HCT116 (cell line): ENCODE data around the gene CYP3A4. TPM values are rescaled to one million over a fixed set of nuclear protein-coding genes. Genes with fewer than 3 reads are reported as not detected.

ENCODE experiments used
- ATAC-seq: fragments of 200-7000 bp; cut with Tn5 transposase; 2 replicates; pipeline ENCODE4 v1.9.1; 2020; ENCODE audit warnings: mild to moderate bottlenecking, moderate library complexity
- BruUV-seq: library from RNA; stranded (reverse); fragments of 400-500 nt; replicated peaks from 2 replicates; lab custom pipeline; 2021; lab: Mats Ljungman, UMichigan
- CTCF ChIA-PET: fragments of 300-600 bp; sonication (Branson Sonifier 250); formaldehyde crosslinking; loops from one replicate; lab custom pipeline; 2021; ENCODE audit warnings: antibody characterized with exemption; lab: Charles Lee
- POLR2A ChIA-PET: fragments of 300-600, 350-600 bp; sonication (Branson Sonifier 250); formaldehyde crosslinking; loops from one replicate; lab custom pipeline; 2021; ENCODE audit warnings: antibody characterized with exemption; lab: Charles Lee
- RAD21 ChIA-PET, 2 experiments: fragments of 300-600 bp; sonication (Branson Sonifier 250); formaldehyde crosslinking; loops; one replicate each; lab custom pipeline; 2023; ENCODE audit warnings: low total read pairs in 2 of 2; ENCODE audit not compliant: uncharacterized antibody in 2 of 2, unreplicated experiment in 2 of 2, low non-redundant PET in 1 of 2; lab: Charles Lee
- DNase-seq: peaks from one replicate; pipeline ENCODE4 v3.0.0-alpha.2; 2010; ENCODE audit warnings: low read depth, low spot score
- H2AFZ ChIP-seq: fragments of 200-600 bp; shearing (Covaris generic), sonication (generic); 2 replicates; pipeline ENCODE4 v1.6.1; 2017; ENCODE audit warnings: low read depth, mixed run types, mixed read lengths, antibody characterized with exemption, low read length; ENCODE audit not compliant: poor library complexity, severe bottlenecking
- H3K27ac ChIP-seq: 2 replicates; pipeline ENCODE4 v1.5.1; 2012; ENCODE audit warnings: low read depth, low read length
- H3K27me3 ChIP-seq: fragments of 200-600 bp; sonication (generic); 2 replicates; pipeline ENCODE4 v1.6.1; 2016; ENCODE audit warnings: mixed run types, low read length, mixed read lengths; ENCODE audit not compliant: insufficient read depth
- H3K36me3 ChIP-seq, 2 experiments: fragments of 200-500 bp in 1 of 2; fragments of 200-600 bp in 1 of 2; sonication (Bioruptor generic) in 1 of 2; sonication (generic) in 1 of 2; 2 replicates each; pipeline versions ENCODE4 v1.5.1 to v1.6.1; 2014 to 2016; ENCODE audit warnings: low read length in 2 of 2, inconsistent platforms in 1 of 2, mixed read lengths in 1 of 2, mixed run types in 1 of 2; ENCODE audit not compliant: insufficient read depth in 2 of 2, control insufficient read depth in 1 of 2
- H3K4me1 ChIP-seq, 2 experiments: fragments of 200-600 bp in 1 of 2; sonication (generic) in 1 of 2; 2 replicates each; pipeline versions ENCODE4 v1.5.1 to v1.6.1; 2012 to 2017; ENCODE audit warnings: low read length in 2 of 2, inconsistent platforms in 1 of 2, mild to moderate bottlenecking in 1 of 2, mixed read lengths in 1 of 2, mixed run types in 1 of 2, moderate library complexity in 1 of 2; ENCODE audit not compliant: insufficient read depth in 2 of 2, control insufficient read depth in 1 of 2
- H3K4me2 ChIP-seq: fragments of 200-600 bp; sonication (generic); 2 replicates; pipeline ENCODE4 v1.6.1; 2017; ENCODE audit warnings: mixed run types, low read length, mixed read lengths
- H3K4me3 ChIP-seq, 2 experiments: fragments of 200-600 bp in 1 of 2; sonication (generic) in 1 of 2; replicated peaks in 1 of 2; 2 replicates each; pipeline ENCODE4 v1.5.1; 2011 to 2016; ENCODE audit warnings: low read length in 2 of 2, control low read depth in 1 of 2, low read depth in 1 of 2, mild to moderate bottlenecking in 1 of 2, mixed read lengths in 1 of 2, mixed run types in 1 of 2
- H3K79me2 ChIP-seq: fragments of 200-600 bp; sonication (generic); 2 replicates; pipeline ENCODE4 v1.6.1; 2017; ENCODE audit warnings: mild to moderate bottlenecking, mixed run types, low read length, moderate library complexity, mixed read lengths; ENCODE audit not compliant: insufficient read depth
- H3K9ac ChIP-seq: fragments of 200-600 bp; sonication (generic); 2 replicates; pipeline ENCODE4 v1.6.1; 2016; ENCODE audit warnings: low read length, mixed read lengths
- H3K9me2 ChIP-seq: fragments of 200-600 bp; sonication (generic), shearing (Covaris generic); 2 replicates; pipeline ENCODE4 v1.6.1; 2017; ENCODE audit warnings: mixed run types, mild to moderate bottlenecking, moderate library complexity; ENCODE audit not compliant: insufficient read depth
- H3K9me3 ChIP-seq, 2 experiments: fragments of 200-500 bp in 1 of 2; fragments of 200-600 bp in 1 of 2; sonication (Bioruptor generic) in 1 of 2; sonication (generic) in 1 of 2; 2 replicates each; pipeline ENCODE4 v1.6.1; 2014 to 2017; ENCODE audit warnings: low read length in 2 of 2, mixed read lengths in 2 of 2, inconsistent platforms in 1 of 2, low read depth in 1 of 2, mild to moderate bottlenecking in 1 of 2, mixed run types in 1 of 2, moderate library complexity in 1 of 2; ENCODE audit not compliant: control insufficient read depth in 1 of 2, insufficient read depth in 1 of 2
- H4K20me1 ChIP-seq: fragments of 200-600 bp; sonication (generic), shearing (Covaris generic); 2 replicates; pipeline ENCODE4 v1.6.1; 2017; ENCODE audit warnings: mixed run types, mild to moderate bottlenecking, moderate library complexity; ENCODE audit not compliant: insufficient read depth
- ATF3 ChIP-seq: IDR thresholded peaks from 2 replicates; pipeline ENCODE4 v1.6.1; 2012
- CBX3 ChIP-seq: IDR thresholded peaks from 2 replicates; pipeline ENCODE4 v1.6.1; 2012; ENCODE audit warnings: low read depth
- CEBPB ChIP-seq: IDR thresholded peaks from 2 replicates; pipeline ENCODE4 v1.6.1; 2012; ENCODE audit warnings: low read depth
- CTCF ChIP-seq, 3 experiments: fragments of 200-600 bp in 1 of 3; sonication (generic) in 1 of 3; IDR thresholded peaks in 2 of 3; conservative IDR thresholded peaks in 1 of 3; 2 replicates each; pipeline ENCODE4 v1.5.1; 2012 to 2017; ENCODE audit warnings: low read depth in 2 of 3, low read length in 2 of 3, antibody characterized with exemption in 1 of 3, borderline replicate concordance in 1 of 3, control low read depth in 1 of 3, mild to moderate bottlenecking in 1 of 3, mixed read lengths in 1 of 3, mixed run types in 1 of 3, moderate library complexity in 1 of 3; ENCODE audit not compliant: insufficient read depth in 1 of 3
- EGR1 ChIP-seq: IDR thresholded peaks from 2 replicates; pipeline ENCODE4 v1.6.1; 2012; ENCODE audit warnings: low read depth
- EZH2phosphoT487 ChIP-seq: fragments of 200-600 bp; IDR thresholded peaks from 2 replicates; pipeline ENCODE4 v1.6.1; 2018; ENCODE audit warnings: antibody characterized with exemption, borderline replicate concordance
- FOSL1 ChIP-seq: IDR thresholded peaks from 2 replicates; pipeline ENCODE4 v1.6.1; 2012; ENCODE audit warnings: low read depth
- JUND ChIP-seq: IDR thresholded peaks from 2 replicates; pipeline ENCODE4 v1.6.1; 2012
- RAD21 ChIP-seq: IDR thresholded peaks from 2 replicates; pipeline ENCODE4 v1.6.1; 2012; ENCODE audit warnings: low read depth, mild to moderate bottlenecking
- REST ChIP-seq: IDR thresholded peaks from 2 replicates; pipeline ENCODE4 v1.6.1; 2012; ENCODE audit warnings: low read depth
- SP1 ChIP-seq: IDR thresholded peaks from 2 replicates; pipeline ENCODE4 v1.6.1; 2012; ENCODE audit warnings: low read depth
- SRF ChIP-seq: IDR thresholded peaks from 2 replicates; pipeline ENCODE4 v1.6.1; 2012; ENCODE audit warnings: low read depth
- TCF7L2 ChIP-seq: IDR thresholded peaks from 2 replicates; pipeline ENCODE4 v1.7.0; 2011; ENCODE audit warnings: borderline replicate concordance, inconsistent platforms; ENCODE audit not compliant: insufficient read depth, insufficient read length; ENCODE audit errors: extremely low read depth
- ZBTB33 ChIP-seq: IDR thresholded peaks from 2 replicates; pipeline ENCODE4 v1.6.1; 2011; ENCODE audit warnings: mild to moderate bottlenecking, low read length, moderate library complexity; ENCODE audit not compliant: insufficient replicate concordance; ENCODE audit errors: extremely low read depth
- ZFX ChIP-seq: fragments of 450-650 bp; IDR thresholded peaks from 2 replicates; pipeline ENCODE4 v1.6.1; 2017
- intact Hi-C: fragments of 100-400 bp; cut with micrococcal nuclease; formaldehyde crosslinking; loops from 2 replicates; pipeline ENCODE4 v1.10.0; 2022
- total RNA-seq: library from RNA; stranded (reverse); gene quantifications from one replicate; pipeline ENCODE4 v1.2.1, GENCODE V29; 2021; ENCODE audit not compliant: unreplicated experiment

The CYP3A4 gene
- total RNA-seq, 1 experiment from 2014 or later: 0.25 TPM

- no peak for TF ChIP-seq ZBTB33
Measured at GRCh38 chr7:99733003-99733402, 51.0 kb downstream of the CYP3A4 start (continued).

- Histone ChIP-seq H3K79me2 (no peaks in the 10 kb centered on the region), H3K36me3 (no peaks in the 10 kb centered on the region), H3K27ac (no peak overlapping the region), H3K4me3 (no peak overlapping the region), H4K20me1 (no peaks in the 10 kb centered on the region), H2AFZ (no peak overlapping the region), H3K4me2 (no peak overlapping the region), H3K9ac (no peak overlapping the region), H3K9me3 (no peaks in the 10 kb centered on the region), H3K27me3 (no peaks in the 10 kb centered on the region), H3K4me1 (no peaks in the 10 kb centered on the region; a peak in 1 of 4 replicates), H3K9me2 (no peaks in the 10 kb centered on the region)
- DNase-seq (no peak), ATAC-seq (no peak)
- ChIA-PET CTCF (no interaction called here), POLR2A (no interaction called here), RAD21 (no interaction called here)
- TF ChIP-seq CTCF (IDR thresholded peaks at IDR 0.05 in 2 of 3, conservative IDR thresholded peaks at IDR 0.05 in 1 of 3; ENCODE audit: borderline replicate concordance in 1 of 3, insufficient read depth in 1 of 3, low read depth in 2 of 3, low read length in 2 of 3) (no peak), TCF7L2 (no peak), SRF (no peak), REST (no peak), EZH2phosphoT487 (no peak), FOSL1 (no peak), SP1 (no peak), ZFX (no peak), JUND (no peak), CEBPB (no peak), CBX3 (no peak), EGR1 (no peak), ATF3 (no peak), RAD21 (no peak)
- no TSS peak for BruUV-seq
- intact Hi-C loops: no loop called here
Measured at GRCh38 chr7:99731638-99732374, 52.2 kb downstream of the CYP3A4 start.
